VCaP (cell line): ENCODE results near the gene BTBD10.
"Not testable (repeated sequence)": the region's sequence is repeated elsewhere in the genome, so short reads cannot be mapped to it uniquely, and the experiment has no call there.

Experiments
- H3K27ac ChIP-seq: fragments of 450-650 bp; 2 replicates; pipeline ENCODE4 v1.5.1; 2017
- CTCF ChIP-seq: fragments of 450-650 bp; conservative IDR thresholded peaks from 2 replicates; pipeline ENCODE4 v1.5.1; 2017; ENCODE audit warnings: mild to moderate bottlenecking, moderate library complexity

The BTBD10 gene

GRCh38 chr11:13427440-13427839 is 35.6 kb downstream of the BTBD10 start:
- H3K27ac ChIP-seq = no peak overlapping the region
- TF ChIP-seq CTCF = no peak

GRCh38 chr11:13423372-13423771 is 39.6 kb downstream of the BTBD10 start:
- TF ChIP-seq CTCF = no peak
- H3K27ac ChIP-seq = no peak overlapping the region

GRCh38 chr11:13421561-13421960 is 41.5 kb downstream of the BTBD10 start:
- no peak overlapping the region for H3K27ac ChIP-seq
- no peak for TF ChIP-seq CTCF

- no peak overlapping the region for H3K27ac ChIP-seq
- no peak for TF ChIP-seq CTCF
Observed at GRCh38 chr11:13415201-13415600, 47.8 kb downstream of the BTBD10 start.

- H3K27ac ChIP-seq = no peak overlapping the region
- TF ChIP-seq CTCF = no peak
Observed at GRCh38 chr11:13405220-13405619, 57.8 kb downstream of the BTBD10 start.

GRCh38 chr11:13398335-13398734 is 64.7 kb downstream of the BTBD10 start:
- not testable (repeated sequence) for H3K27ac ChIP-seq

GRCh38 chr11:13391217-13391616 is 71.8 kb downstream of the BTBD10 start:
- no peak overlapping the region for H3K27ac ChIP-seq
- no peak for TF ChIP-seq CTCF

GRCh38 chr11:13388741-13389140 is 74.3 kb downstream of the BTBD10 start:
- no peak overlapping the region for H3K27ac ChIP-seq
- TF ChIP-seq CTCF = no peak
